Measurements from ENCODE around the gene SLC31A2. TPM values are rescaled to one million over a fixed set of nuclear protein-coding genes. Genes with fewer than 3 reads are reported as not detected.

The SLC31A2 gene
- polyA plus RNA-seq, 1 of the 3 experiments (the other 2 are of a cell fraction), result 6.4 TPM

DNA sequence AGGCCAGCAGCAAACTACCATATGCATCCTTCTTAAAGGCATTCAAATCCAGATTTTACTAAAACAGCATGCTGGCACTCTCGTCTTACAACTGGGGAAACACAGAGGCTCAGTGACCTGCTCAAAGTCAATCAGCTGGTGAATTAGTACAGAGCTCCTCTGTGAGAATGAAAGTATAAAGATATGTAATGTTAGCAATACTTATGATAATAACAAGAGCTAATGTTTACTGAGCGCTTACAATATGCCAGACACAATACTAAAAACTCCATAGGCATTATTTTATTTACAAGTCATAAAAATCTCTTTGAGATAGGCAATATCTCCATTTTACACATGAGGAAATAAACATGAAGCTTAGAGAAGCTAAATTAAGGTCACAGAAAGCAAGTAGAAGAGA, 41.6 kb downstream of the SLC31A2 start:
- Histone ChIP-seq H3F3A (replicated peaks; ENCODE audit: insufficient read depth) (peaks cover 4% of the 10 kb centered on the region), H2AFZ (ENCODE audit: low read depth) (no peak overlapping the region), H3K4me1 (ENCODE audit: control insufficient read depth in 1 of 2, insufficient read depth in 2 of 2, low read depth in 1 of 2, low read length in 1 of 2) (no peaks in the 10 kb centered on the region), H3K79me2 (ENCODE audit: insufficient read depth) (no peaks in the 10 kb centered on the region), H3K9me2 (no peaks in the 10 kb centered on the region), H3K4me2 (no peak overlapping the region), H3K4me3 (ENCODE audit: low read depth in 2 of 2, low read length in 1 of 2) (no peak overlapping the region), H3K36me3 (replicated peaks in 1 of 2; ENCODE audit: control insufficient read depth in 1 of 2, insufficient read depth in 2 of 2, low read length in 1 of 2) (peaks cover 38 to 63% of the 10 kb centered on the region in 2 experiments), H3K9me3 (no peaks in the 10 kb centered on the region), H3K9ac (no peak overlapping the region), H3K27ac (ENCODE audit: low read depth in 2 of 2, low read length in 1 of 2) (no peak overlapping the region), H4K20me1 (ENCODE audit: insufficient read depth) (no peaks in the 10 kb centered on the region), H3K27me3 (ENCODE audit: insufficient read depth) (no peaks in the 10 kb centered on the region)
- DNase-seq, result no peak
- ChIA-PET POLR2A (no interaction called here), CTCF (interaction anchor here (0.8 kb wide), 1 partner anchor 47 kb away, joined by 4 read pairs; no protein-coding TSS in a partner anchor)
- TF ChIP-seq ELF1 (IDR thresholded peaks at IDR 0.05) (no peak), RCOR1 (IDR thresholded peaks at IDR 0.05; ENCODE audit: low read length) (no peak), RFX5 (IDR thresholded peaks at IDR 0.05; ENCODE audit: low read length) (no peak), RXRA (IDR thresholded peaks at IDR 0.05; ENCODE audit: borderline replicate concordance, low read depth) (no peak), GABPA (IDR thresholded peaks at IDR 0.05; ENCODE audit: low read depth) (no peak), SMC3 (IDR thresholded peaks at IDR 0.05; ENCODE audit: low read depth, low read length) (no peak), FOXM1 (IDR thresholded peaks at IDR 0.05; ENCODE audit: low read depth) (no peak), NRF1 (IDR thresholded peaks at IDR 0.05; ENCODE audit: low read depth, low read length) (no peak), MEF2A (IDR thresholded peaks at IDR 0.05; ENCODE audit: borderline replicate concordance, low read depth) (no peak), MXI1 (IDR thresholded peaks at IDR 0.05; ENCODE audit: low read depth, low read length) (no peak), EP300 (IDR thresholded peaks at IDR 0.05; ENCODE audit: borderline replicate concordance in 1 of 2, low read depth in 1 of 2, low read length in 1 of 2) (no peak), NFIC (IDR thresholded peaks at IDR 0.05; ENCODE audit: borderline replicate concordance) (no peak), TEAD4 (IDR thresholded peaks at IDR 0.05; ENCODE audit: borderline replicate concordance, insufficient read depth) (no peak)
- TF ChIP-seq, protein P1, sequence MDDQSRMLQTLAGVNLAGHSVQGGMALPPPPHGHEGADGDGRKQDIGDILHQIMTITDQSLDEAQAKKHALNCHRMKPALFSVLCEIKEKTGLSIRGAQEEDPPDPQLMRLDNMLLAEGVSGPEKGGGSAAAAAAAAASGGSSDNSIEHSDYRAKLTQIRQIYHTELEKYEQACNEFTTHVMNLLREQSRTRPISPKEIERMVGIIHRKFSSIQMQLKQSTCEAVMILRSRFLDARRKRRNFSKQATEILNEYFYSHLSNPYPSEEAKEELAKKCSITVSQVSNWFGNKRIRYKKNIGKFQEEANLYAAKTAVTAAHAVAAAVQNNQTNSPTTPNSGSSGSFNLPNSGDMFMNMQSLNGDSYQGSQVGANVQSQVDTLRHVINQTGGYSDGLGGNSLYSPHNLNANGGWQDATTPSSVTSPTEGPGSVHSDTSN (IDR thresholded peaks at IDR 0.05), result no peak
- TF ChIP-seq, protein P2, sequence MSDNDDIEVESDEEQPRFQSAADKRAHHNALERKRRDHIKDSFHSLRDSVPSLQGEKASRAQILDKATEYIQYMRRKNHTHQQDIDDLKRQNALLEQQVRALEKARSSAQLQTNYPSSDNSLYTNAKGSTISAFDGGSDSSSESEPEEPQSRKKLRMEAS (IDR thresholded peaks at IDR 0.05; ENCODE audit: low read depth), result no peak
- TF ChIP-seq, protein P3, sequence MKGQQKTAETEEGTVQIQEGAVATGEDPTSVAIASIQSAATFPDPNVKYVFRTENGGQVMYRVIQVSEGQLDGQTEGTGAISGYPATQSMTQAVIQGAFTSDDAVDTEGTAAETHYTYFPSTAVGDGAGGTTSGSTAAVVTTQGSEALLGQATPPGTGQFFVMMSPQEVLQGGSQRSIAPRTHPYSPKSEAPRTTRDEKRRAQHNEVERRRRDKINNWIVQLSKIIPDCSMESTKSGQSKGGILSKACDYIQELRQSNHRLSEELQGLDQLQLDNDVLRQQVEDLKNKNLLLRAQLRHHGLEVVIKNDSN (IDR thresholded peaks at IDR 0.05; ENCODE audit: borderline replicate concordance, low read depth), result no peak
- 65% methylated on average over 2 of the region's 2 CpGs for WGBS (ENCODE audit: low lambda C conversion rate)

DNA sequence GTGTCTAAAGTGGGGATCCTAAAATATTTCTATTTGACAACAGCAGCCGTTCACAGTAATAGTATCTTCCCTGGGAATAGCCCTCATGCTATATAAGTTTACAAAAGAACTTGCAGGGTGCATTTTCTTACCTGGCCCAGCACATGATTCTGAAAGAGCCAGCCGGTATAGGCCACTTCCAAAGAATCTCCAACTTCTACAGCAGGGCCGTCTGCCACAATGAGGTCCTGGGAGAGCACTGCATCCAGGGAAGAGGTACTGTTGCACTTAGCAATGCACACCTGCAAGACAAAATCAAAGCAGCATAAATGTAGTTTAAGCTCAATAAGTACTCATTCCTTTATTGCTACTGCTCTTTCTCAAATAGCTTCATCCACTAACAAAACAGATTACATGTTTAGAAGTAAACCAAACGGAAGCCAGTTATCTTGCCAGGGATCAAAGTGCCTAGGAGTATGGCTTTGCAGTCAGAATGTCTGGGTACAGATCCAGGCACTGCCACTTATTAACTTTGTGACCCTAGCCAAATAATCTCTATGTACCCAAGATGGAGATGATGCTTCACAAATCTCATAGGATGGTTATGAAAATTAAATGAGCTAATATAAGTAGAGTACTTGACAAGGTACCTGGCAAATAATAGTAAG, 49.0 kb downstream of the SLC31A2 start:
- 81% methylated on average over 4 of the region's 4 CpGs for WGBS (ENCODE audit: low lambda C conversion rate)
- no peak for DNase-seq
- ChIA-PET POLR2A (no interaction called here), CTCF (interaction anchor here (0.6 kb wide), 1 partner anchor 187 kb away, joined by 3 read pairs; no protein-coding TSS in a partner anchor)
- Histone ChIP-seq H3K9me3 (no peaks in the 10 kb centered on the region), H3K9me2 (no peaks in the 10 kb centered on the region), H3K27ac (ENCODE audit: low read depth in 2 of 2, low read length in 1 of 2) (no peak overlapping the region; a peak in 1 of 4 replicates), H3K9ac (no peak overlapping the region), H2AFZ (ENCODE audit: low read depth) (no peak overlapping the region), H3F3A (replicated peaks; ENCODE audit: insufficient read depth) (peaks cover 6% of the 10 kb centered on the region), H3K4me1 (ENCODE audit: control insufficient read depth in 1 of 2, insufficient read depth in 2 of 2, low read depth in 1 of 2, low read length in 1 of 2) (no peaks in the 10 kb centered on the region; a peak in 2 of 4 replicates), H3K36me3 (replicated peaks in 1 of 2; ENCODE audit: control insufficient read depth in 1 of 2, insufficient read depth in 2 of 2, low read length in 1 of 2) (peaks cover 37 to 63% of the 10 kb centered on the region in 2 experiments), H4K20me1 (ENCODE audit: insufficient read depth) (no peaks in the 10 kb centered on the region), H3K79me2 (ENCODE audit: insufficient read depth) (no peaks in the 10 kb centered on the region), H3K27me3 (ENCODE audit: insufficient read depth) (no peaks in the 10 kb centered on the region), H3K4me3 (ENCODE audit: low read depth in 2 of 2, low read length in 1 of 2) (no peak overlapping the region), H3K4me2 (no peak overlapping the region)
- TF ChIP-seq, protein P4, sequence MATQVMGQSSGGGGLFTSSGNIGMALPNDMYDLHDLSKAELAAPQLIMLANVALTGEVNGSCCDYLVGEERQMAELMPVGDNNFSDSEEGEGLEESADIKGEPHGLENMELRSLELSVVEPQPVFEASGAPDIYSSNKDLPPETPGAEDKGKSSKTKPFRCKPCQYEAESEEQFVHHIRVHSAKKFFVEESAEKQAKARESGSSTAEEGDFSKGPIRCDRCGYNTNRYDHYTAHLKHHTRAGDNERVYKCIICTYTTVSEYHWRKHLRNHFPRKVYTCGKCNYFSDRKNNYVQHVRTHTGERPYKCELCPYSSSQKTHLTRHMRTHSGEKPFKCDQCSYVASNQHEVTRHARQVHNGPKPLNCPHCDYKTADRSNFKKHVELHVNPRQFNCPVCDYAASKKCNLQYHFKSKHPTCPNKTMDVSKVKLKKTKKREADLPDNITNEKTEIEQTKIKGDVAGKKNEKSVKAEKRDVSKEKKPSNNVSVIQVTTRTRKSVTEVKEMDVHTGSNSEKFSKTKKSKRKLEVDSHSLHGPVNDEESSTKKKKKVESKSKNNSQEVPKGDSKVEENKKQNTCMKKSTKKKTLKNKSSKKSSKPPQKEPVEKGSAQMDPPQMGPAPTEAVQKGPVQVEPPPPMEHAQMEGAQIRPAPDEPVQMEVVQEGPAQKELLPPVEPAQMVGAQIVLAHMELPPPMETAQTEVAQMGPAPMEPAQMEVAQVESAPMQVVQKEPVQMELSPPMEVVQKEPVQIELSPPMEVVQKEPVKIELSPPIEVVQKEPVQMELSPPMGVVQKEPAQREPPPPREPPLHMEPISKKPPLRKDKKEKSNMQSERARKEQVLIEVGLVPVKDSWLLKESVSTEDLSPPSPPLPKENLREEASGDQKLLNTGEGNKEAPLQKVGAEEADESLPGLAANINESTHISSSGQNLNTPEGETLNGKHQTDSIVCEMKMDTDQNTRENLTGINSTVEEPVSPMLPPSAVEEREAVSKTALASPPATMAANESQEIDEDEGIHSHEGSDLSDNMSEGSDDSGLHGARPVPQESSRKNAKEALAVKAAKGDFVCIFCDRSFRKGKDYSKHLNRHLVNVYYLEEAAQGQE (IDR thresholded peaks at IDR 0.05; ENCODE audit: low read depth, low read length), result no peak
- no peak for TF ChIP-seq FOXM1 (IDR thresholded peaks at IDR 0.05; ENCODE audit: low read depth)
- TF ChIP-seq JUND (IDR thresholded peaks at IDR 0.05), result no peak
- no peak for TF ChIP-seq NRF1 (IDR thresholded peaks at IDR 0.05; ENCODE audit: low read depth, low read length)
- no peak for TF ChIP-seq TAF1 (IDR thresholded peaks at IDR 0.05; ENCODE audit: borderline replicate concordance, low read depth, low read length)
- TF ChIP-seq, protein P5, sequence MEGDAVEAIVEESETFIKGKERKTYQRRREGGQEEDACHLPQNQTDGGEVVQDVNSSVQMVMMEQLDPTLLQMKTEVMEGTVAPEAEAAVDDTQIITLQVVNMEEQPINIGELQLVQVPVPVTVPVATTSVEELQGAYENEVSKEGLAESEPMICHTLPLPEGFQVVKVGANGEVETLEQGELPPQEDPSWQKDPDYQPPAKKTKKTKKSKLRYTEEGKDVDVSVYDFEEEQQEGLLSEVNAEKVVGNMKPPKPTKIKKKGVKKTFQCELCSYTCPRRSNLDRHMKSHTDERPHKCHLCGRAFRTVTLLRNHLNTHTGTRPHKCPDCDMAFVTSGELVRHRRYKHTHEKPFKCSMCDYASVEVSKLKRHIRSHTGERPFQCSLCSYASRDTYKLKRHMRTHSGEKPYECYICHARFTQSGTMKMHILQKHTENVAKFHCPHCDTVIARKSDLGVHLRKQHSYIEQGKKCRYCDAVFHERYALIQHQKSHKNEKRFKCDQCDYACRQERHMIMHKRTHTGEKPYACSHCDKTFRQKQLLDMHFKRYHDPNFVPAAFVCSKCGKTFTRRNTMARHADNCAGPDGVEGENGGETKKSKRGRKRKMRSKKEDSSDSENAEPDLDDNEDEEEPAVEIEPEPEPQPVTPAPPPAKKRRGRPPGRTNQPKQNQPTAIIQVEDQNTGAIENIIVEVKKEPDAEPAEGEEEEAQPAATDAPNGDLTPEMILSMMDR (IDR thresholded peaks at IDR 0.05), result no peak
- no peak for TF ChIP-seq GABPA (IDR thresholded peaks at IDR 0.05; ENCODE audit: low read depth)
- no peak for TF ChIP-seq YY1 (IDR thresholded peaks at IDR 0.05; ENCODE audit: low read depth)
- no peak for TF ChIP-seq FOXJ3 (CRISPR knock-in tag; IDR thresholded peaks at IDR 0.05)

Measured in SK-N-SH (cell line).